ENCODE data around the gene DDIT4L. TPM values are rescaled to one million over a fixed set of nuclear protein-coding genes. Genes with fewer than 3 reads are reported as not detected.

DDIT4L gene, protein sequence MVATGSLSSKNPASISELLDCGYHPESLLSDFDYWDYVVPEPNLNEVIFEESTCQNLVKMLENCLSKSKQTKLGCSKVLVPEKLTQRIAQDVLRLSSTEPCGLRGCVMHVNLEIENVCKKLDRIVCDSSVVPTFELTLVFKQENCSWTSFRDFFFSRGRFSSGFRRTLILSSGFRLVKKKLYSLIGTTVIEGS
- 0.21 to 0.51 TPM (median 0.24 TPM) in 5 replicates for total RNA-seq (2022; extraction: Qiagen RNA extraction)

DNA sequence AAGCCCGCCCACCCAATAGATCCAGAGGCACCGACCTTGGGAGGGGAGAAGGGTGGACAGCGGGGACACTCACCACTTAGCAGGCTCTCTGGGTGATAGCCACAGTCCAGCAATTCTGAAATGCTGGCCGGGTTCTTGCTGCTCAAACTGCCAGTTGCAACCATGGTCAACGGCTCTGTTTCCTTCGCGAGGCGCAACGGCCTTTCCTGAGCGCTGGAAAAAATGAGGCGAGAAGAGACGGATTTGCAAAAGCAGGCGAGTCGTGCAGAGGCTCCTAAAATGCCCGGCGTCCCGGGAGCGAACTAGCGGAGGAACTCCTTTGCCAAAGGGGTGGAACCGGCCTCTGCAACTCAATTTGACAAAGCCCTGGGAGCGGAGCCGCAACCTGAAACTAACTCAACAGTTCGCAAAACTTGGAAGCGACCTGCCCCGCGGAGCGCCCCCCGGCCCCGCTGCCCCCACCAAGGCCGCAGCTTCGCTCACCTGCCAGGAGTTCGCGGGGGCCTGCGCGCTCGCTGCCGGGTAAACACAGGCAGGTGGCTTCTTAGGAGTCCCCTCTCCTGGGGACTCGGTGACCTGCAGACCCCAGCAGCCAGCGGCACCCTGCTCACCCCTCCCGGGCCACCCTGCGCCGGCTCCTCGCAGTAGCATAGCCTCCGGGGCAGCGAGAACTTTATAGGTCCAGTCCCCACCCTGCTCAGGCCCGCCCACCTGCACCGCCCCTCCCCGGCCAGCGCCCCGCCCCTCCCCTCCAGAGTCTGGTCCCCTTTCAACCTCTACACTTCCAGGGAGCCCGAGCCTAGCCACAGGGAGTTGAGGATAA, at the start of gene DDIT4L:
Gene DDIT4L, minus strand, starts transcription at position 649 of the 823 bp plus-strand sequence. Its CDS starts 485 bp downstream, at position 164.

Other genes starting within 250 kb of the DDIT4L start
- gene DNAJB14, start 243.8 kb downstream of the DDIT4L start, total RNA-seq (2022; extraction: Qiagen RNA extraction) = 11.0 to 20.5 TPM (median 17.0 TPM) in 5 replicates
- gene H2AZ1, start 240.2 kb downstream of the DDIT4L start, total RNA-seq (2022; extraction: Qiagen RNA extraction) = 613 to 706 TPM (median 647 TPM) in 5 replicates